GM15510 (cell line): ENCODE measurements around the gene TNFRSF13B.

Source experiments
- POLR2A ChIP-seq: IDR thresholded peaks from 3 replicates; pipeline ENCODE4 v1.6.1; 2011; ENCODE audit warnings: borderline replicate concordance; ENCODE audit not compliant: insufficient read length; ENCODE audit errors: extremely low read depth

The TNFRSF13B gene

DNA sequence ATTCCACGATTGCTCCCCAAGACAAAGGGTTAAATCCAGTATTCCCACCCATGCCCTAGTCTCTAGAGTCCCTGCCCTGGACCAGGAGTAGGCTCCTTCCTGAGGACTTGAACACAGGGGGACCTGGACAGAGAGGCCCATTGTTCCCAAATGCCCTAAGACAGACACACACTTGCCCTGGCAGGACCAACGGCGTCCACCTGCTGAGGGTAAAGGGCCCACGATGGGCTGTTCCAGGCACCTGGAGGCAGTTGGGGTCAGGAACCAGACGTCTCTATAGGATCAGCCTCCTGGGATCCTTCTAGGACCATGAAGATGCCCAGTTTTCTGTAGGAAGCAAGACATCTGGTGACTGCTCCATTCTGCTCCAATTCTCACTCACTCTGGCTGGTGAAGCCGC, 39.3 kb downstream of the TNFRSF13B start:
- no peak for TF ChIP-seq POLR2A

DNA sequence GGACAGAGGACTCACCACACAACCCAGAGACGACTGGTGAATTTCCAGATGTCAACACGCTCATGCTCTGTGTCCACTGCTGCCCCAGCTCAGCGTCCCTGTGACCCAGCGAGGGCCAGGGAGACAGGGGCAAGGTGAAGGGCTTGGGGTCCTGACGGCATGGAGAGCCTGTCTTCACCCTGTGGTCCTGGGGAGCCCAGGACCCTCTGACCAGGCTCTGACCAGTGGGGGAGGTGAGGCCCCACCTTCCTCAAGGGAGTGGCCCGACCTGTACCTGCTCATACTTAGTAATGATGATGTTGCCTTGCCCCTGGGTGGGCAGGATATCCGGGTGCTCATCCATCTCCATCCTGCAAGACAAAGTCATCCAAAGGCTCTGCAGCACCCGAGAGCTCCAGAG, 39.8 kb downstream of the TNFRSF13B start:
- TF ChIP-seq POLR2A: no peak

DNA sequence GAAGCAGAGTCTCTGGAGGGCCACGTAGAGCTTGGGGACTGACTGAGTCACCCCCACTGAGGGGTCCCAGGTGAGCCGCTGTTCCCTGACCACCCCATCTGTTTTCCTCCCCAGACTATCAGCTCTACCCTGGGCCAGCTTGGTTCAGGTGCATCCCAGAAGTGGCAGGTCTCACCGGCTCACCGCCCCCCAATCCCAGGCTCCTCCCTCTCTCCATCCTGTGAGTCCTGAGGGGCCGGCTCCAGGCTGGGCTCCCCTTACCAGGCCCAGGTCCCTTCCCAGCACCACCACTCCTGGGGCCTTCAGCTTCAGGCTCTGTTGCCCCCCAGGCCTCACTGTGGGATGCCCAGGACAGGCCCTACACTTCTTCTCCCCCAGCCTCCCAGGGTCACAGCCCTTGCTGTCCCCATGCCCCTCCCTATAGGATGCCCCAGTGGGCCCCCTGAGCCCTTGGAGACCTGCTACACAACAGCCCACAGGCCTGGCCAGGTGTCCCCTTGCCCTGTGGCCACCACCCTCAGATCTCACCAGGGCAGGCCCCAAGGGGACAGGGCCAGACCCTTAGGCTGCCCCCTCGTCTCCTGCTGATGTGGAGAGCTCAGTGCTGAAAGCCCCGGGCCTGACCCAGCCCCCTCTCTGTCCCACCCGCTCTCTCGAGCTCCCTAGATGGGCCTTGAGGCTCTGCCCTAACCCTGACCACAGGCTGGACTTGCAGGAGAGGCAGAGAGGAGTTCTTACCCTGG, 40.4 kb downstream of the TNFRSF13B start:
- no peak for TF ChIP-seq POLR2A

DNA sequence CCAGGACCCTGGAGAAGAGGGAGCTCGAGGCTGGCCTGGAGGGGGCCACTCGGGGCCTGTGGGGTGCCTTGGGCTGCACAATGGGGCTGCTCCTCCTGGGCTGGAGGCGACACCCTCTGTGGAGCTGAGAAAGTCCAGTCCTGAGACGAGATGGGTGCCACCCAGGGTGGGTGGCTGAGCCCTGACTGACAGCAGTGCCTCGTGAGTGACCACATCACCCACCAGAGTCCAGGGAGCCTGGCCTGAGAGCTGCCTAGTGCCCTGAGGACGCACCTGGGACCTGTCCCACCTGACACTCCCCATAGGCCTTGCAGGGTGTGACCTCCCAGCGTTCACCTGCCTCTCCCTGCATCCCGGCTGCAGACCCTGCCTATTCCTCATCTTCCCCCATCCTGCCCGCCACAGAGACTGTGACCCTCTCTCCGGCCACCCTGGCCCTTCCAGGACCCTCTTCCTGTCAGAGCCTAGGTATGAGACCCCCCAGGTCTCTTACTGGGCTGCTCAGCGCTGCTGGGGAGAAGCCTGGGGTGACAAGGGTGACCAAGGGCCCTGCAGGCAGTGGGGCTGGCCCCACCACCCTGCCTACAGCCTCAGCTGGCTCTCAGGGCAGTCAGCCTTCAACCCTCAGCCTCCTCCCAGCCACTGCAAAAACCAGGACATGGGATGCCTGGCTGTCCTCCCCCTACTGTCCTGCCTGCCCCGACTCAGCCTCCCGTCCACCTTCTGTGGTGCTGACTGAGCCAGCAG, 41.2 kb downstream of the TNFRSF13B start:
- no peak for TF ChIP-seq POLR2A

DNA sequence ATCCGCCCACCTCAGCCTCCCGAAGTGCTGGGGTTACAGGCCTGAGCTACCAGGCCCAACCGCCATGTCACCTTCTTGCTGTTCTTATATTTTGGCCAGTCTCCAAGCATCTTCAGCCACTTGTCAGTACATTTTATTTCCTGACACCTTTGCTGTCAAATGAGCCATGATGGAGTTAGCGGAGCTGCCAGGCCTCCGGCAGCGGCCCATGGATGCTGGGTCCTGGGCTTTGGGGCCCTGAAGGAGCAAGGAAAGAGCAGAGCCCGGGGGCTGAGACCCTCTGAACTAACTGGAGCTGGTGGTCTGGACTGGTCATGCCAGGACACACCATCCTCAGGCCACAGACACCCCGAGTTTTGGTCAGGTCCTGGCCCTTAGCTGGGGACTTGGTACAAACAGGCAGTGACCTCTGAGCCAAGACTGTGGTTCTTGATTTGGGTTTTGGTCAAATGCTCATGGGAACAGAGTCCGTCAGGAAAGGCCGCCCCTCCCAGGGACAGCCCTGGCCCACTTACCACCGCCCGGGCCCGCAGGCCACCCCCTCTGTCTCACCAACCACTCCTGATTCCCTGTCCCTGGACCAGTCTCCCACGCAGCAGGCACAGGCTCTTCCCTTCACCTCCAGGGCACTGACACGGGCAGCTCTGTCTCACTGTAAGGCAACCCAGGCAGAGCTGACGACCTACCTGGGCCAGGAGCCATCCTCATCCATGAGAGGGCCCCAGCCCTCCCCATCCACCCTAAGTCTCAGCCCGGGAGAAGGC, 42.0 kb downstream of the TNFRSF13B start:
- TF ChIP-seq POLR2A: no peak

DNA sequence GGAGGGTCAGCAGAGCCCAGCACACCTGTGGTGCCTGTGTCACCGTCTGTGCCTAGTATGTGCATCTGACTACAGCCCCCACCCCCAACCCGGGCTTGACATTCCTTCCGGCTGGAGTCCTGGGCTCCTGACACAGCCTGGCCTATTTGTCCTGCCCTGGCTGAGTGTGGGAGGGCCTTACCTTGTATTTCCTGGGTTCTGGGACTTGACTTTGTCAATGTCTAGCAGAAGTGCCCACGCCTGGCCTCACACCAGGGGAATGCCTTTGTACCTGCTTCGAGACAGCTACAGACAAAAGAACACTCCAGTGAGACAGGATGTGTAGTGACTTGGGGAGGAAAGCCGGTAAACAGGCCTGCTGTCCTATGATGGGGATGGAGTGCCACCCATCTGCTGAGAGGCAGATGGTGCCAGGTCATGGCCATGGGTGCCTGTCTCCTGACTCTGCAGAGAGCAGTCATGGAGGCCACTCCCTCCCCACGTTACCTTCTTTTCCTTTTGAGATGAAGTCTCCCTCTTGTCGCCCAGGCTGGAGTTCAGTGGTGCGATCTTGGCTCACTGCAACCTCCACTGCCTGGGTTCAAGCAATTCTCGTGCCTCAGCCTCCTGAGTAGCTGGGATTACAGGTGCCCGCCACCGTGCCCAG, 42.8 kb downstream of the TNFRSF13B start:
- TF ChIP-seq POLR2A: no peak

DNA sequence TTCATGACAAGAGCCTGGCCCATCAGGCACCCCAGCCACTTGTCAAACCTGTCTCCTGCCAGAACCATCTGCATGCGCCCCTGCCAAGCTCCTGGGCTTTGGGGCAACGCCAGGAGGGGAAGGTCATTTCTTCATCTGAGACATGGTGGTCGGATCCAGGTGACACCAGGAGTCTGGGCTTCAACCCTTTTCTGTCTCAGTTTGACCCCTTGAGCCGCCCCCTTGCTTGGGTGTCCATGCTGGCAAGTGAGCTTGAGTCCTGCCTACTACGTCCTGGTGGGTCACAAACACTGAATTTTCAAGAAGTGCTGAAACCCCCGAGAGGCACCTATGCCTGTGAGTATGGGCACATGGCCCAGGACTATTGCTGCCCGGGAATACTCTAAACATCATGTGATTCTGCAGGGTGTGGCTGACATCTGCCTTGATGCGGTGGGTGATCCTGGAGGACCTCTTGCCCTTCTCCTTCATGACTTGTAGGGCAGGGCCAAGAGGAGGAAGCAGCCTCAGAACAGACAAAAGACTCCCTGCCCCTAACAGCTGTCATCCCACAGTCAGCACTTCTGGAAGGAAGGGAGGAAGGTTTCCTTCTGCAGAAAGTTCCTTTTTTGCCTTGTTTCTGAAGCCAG, 43.4 kb downstream of the TNFRSF13B start:
- TF ChIP-seq POLR2A: no peak

DNA sequence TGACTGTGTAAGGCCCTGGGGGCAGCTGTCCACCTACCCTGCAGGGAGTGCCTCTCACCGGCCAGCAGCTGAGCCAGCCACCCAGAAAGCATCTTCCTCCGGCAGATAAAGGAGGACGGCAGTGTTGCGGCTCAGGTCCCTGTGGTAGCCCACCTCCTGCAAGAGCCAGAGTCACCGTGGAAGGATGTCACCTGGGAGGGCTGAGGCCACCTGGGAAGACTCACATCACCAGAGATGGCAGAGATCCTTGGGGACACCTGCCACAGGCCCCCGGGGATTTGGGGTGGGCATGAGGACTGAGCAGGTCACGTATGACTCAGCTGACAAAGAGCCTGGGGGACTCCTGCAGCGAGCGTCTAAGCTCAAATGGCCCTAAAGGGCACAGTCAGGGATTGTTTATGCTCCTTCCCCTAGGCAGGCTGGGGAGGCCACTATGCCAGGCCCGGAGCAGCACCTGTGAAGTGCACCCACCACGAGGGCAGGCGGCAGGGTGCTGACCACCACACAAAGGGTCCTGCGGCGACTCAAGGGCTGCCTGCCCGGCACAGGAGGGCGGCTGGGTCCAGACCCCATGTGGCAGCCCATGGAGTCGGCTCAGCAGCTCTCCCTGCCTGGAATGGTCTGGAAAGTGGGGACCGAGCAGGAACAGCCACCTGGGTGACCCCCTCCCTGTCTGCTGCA, 44.1 kb downstream of the TNFRSF13B start:
- TF ChIP-seq POLR2A: no peak

DNA sequence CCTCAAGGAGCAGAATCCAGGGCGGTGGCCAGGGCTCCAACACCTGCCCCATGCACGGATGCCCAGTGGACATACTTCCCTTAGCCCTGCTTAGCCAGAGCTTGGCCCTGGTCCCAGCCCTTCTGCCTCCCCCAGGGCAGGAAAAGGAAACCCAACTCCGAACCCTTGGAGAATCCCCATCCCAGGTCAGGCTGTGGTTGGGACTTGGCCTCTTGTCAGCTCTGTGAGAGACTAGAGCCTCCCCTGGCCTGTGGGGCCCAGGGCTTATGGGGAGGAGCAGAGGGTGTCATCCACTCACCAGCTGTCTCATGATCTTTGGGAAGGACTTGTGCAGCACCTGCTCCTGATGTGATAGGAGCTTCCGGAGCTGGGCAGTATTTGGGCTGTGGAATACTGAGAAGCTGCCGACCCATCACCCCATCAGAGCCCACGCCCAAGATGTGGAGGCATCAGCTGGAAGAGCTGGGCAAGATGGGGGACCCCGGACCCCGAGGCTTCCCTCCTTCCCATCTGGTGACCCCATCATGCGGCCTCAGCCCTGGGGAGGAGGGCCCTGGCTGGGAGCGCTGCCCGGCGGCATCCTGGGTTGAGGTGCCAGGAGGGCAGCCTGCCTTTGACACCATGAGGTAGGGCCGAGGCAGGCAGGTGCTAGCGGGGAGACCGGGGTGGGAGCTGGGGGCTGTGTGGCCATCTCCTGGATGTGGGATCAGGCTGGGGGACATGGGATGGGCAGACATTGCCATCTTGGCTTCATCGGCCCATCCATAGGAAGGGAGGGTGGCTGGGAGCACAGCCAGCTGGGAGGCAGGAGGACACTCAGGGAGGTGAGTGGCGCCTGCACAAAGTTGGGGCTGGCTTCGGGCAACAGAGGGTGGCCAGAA, 45.1 kb downstream of the TNFRSF13B start:
- no peak for TF ChIP-seq POLR2A

DNA sequence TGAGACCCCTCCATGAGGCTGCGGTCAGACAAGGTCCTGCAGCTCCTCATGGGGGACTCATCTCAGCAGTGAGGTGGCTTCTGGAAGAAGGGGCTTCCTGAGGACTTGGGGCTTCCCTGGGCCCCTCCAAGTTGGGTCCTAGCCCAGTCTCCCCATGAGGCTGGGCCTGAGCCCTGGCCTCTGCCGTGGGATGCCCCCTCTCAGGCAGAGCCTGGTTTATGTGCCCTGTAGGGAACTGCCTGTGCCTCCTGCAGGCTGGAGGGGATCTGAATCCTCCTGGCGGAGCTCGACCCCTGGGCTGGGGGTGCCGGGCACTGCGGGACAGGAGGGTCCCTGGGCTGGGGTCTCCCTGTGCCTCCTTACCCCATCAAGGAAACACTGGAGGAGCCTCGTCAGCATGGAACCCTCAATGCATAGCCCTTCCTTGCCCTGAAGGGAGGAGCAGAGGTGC, 45.8 kb downstream of the TNFRSF13B start:
- TF ChIP-seq POLR2A: no peak

DNA sequence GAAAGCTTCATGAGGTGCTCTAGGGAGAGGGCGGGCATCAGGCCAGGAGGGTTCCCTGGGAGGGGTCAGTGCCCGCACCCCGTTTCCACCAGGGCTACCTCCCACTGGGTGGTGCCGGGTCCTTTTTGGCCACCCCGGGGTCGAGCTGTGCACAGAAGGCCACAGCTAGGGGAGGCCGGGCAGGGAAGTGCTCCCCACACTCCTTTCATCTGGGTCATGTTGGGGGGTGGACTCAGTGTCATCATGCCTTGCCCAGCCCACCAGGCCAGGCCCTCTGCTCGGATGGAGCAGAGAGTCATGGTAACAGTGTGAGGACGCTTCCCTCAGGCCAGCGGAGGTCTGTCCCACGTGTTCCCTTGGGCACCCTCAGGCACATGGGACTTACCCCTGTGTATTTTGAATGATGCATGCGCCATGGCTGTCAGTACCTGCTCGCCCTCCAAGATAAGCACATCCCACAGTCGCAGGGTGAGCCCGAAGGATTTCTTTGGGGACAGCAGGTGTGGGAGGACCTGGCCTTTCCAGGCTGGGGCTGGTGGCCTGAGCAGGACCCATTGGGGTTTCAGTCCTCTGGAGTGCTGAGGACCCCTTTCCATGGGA, 46.4 kb downstream of the TNFRSF13B start:
- no peak for TF ChIP-seq POLR2A

DNA sequence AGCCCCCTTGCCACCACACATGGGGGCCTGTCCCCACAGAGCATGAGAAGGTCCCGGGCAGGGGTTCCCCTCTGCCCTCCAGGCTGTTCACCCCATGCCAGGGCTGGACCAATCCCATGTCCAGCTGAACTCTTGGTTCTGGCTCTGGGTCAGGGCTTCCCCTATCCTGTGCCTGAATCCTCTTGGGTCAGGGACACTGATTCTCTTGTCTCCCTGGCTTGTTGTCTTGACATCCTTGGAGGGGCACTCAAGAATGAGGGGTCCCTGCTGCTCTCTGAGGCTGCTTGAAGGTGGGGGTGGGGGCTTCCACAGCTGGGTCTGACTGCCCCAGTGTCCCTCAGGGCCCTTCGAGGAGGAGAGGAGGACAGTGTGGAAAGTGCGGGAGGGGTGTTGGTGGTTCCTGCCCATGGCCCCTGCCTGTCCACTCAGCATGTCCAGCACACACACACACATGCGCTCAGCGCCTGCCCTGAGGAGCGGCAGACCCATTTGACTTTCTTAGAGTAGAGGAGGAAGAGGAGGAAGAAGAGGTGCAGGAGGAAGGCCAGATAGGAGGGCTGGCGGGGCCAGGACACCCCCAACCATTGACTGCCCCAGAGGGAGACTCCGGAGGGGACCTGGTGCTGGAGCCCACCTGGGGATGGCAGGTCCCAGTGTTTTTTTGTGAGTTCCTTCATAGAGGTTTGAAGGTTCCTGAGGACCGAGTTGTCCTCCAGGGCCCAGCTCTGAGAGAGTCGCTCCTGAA, 47.0 kb downstream of the TNFRSF13B start:
- no peak for TF ChIP-seq POLR2A

DNA sequence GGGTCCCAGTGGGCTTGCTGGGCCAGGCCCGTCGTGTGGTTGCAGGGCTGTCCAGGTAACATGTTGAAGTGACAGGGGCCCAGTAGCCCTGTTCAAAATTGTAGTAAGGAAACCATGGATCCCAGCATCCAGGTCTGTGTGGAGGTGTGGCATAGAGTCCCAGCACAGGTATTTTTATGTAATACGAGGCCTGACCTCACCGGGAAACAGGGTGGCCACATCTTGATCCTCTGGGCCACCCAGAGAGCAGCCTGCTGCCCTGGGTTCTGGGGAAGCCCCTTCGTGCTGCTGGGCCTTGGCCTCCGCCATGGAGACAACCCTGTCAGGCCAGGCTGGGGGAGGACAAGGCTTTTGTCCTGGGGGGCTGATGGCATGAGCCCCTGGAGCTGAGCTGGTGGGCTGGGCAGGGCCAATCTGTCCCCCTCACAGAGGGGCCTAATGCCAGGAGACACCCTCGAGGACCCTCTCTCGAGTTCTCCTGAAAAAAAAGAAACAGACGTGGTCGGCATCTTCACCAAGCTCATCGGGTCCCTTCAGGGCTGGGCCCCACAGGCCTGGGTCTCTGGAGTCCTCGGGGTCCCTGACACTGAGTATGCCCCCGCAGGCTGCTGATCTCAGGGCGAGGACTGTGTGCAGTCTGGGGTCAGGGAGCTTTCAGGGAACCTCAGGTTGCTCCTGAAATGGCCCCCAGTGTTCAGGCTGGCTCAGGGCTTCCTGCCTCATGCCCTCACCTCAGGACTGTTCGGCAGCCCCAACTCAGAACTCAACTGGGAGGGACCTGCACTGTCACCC, 47.8 kb downstream of the TNFRSF13B start:
- TF ChIP-seq POLR2A: no peak
